ENCODE measurements around the gene STK31.

GRCh38 chr7:23662124-23662983 lies 47.7 kb upstream of the STK31 start:
- no peak for TF ChIP-seq YY1 (IDR thresholded peaks at IDR 0.05; ENCODE audit: low read depth)
- TF ChIP-seq, protein P1, sequence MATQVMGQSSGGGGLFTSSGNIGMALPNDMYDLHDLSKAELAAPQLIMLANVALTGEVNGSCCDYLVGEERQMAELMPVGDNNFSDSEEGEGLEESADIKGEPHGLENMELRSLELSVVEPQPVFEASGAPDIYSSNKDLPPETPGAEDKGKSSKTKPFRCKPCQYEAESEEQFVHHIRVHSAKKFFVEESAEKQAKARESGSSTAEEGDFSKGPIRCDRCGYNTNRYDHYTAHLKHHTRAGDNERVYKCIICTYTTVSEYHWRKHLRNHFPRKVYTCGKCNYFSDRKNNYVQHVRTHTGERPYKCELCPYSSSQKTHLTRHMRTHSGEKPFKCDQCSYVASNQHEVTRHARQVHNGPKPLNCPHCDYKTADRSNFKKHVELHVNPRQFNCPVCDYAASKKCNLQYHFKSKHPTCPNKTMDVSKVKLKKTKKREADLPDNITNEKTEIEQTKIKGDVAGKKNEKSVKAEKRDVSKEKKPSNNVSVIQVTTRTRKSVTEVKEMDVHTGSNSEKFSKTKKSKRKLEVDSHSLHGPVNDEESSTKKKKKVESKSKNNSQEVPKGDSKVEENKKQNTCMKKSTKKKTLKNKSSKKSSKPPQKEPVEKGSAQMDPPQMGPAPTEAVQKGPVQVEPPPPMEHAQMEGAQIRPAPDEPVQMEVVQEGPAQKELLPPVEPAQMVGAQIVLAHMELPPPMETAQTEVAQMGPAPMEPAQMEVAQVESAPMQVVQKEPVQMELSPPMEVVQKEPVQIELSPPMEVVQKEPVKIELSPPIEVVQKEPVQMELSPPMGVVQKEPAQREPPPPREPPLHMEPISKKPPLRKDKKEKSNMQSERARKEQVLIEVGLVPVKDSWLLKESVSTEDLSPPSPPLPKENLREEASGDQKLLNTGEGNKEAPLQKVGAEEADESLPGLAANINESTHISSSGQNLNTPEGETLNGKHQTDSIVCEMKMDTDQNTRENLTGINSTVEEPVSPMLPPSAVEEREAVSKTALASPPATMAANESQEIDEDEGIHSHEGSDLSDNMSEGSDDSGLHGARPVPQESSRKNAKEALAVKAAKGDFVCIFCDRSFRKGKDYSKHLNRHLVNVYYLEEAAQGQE (IDR thresholded peaks at IDR 0.05; ENCODE audit: low read depth) = no peak

Measured in Ishikawa (cell line).